Measurements from ENCODE around the gene DHFR2. TPM values are rescaled to one million over a fixed set of nuclear protein-coding genes. Genes with fewer than 3 reads are reported as not detected.

DHFR2 gene
- polyA plus RNA-seq, 1 of the 3 experiments (the other 2 are of a cell fraction), result 1.3 TPM

DNA sequence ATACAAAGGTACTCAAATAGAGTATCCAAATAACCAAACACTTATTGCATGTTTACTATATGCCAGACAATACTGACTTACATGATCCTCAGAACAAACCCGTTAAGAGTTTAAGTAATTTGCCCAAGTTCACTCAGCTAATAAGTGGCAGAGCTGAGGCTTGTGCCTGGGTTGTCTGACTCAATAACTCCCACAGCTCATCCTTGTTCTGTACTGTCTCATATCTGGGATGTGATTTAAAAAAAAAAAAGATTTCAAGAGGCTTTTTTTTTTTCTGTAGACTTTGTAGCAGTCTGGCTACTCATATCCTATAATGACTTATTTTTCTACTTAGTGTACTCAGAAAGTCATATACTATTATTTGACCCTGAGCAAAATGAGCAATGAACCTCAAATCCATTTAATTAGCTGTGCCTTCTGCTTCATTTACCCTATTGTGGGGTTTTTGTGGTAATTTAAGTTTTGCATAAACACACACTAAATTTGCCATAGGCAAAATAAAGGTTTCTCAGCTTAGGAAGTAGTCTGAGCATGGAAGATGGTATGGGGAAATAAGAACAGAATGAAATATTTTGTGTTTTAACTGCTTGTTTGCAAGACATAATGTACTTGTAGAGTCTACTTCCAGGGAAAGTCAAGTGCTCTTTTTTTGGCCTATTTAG is 3.2 kb upstream of the DHFR2 start:
- 89% methylated on average over 1 of the region's 1 CpG for WGBS (ENCODE audit: low lambda C conversion rate)
- Histone ChIP-seq H3K9ac (no peak overlapping the region), H3F3A (replicated peaks; ENCODE audit: insufficient read depth) (peaks cover 17% of the 10 kb centered on the region), H3K4me2 (no peak overlapping the region), H3K4me1 (ENCODE audit: control insufficient read depth in 1 of 2, insufficient read depth in 2 of 2, low read depth in 1 of 2, low read length in 1 of 2) (peaks cover 0 to 2% of the 10 kb centered on the region in 2 experiments; a peak in 2 of 4 replicates), H4K20me1 (ENCODE audit: insufficient read depth) (no peaks in the 10 kb centered on the region), H3K27ac (ENCODE audit: low read depth in 2 of 2, low read length in 1 of 2) (no peak overlapping the region; a peak in 1 of 4 replicates), H3K27me3 (ENCODE audit: insufficient read depth) (no peaks in the 10 kb centered on the region), H3K79me2 (ENCODE audit: insufficient read depth) (peaks cover 31% of the 10 kb centered on the region; the same call in 1 of the 2 replicates), H3K9me3 (no peaks in the 10 kb centered on the region), H3K4me3 (ENCODE audit: low read depth in 2 of 2, low read length in 1 of 2) (no peak overlapping the region), H3K36me3 (replicated peaks in 1 of 2; ENCODE audit: control insufficient read depth in 1 of 2, insufficient read depth in 2 of 2, low read length in 1 of 2) (peaks cover 14% of the 10 kb centered on the region in 2 experiments), H3K9me2 (no peaks in the 10 kb centered on the region), H2AFZ (ENCODE audit: low read depth) (no peak overlapping the region)
- ChIA-PET CTCF (interaction anchor here (0.7 to 1.3 kb wide), 4 partner anchors 24 to 184 kb away, joined by 3 to 6 read pairs (median 4); no protein-coding TSS in a partner anchor), POLR2A (interaction anchor here (1.3 kb wide), 1 partner anchor 92 kb away, joined by 3 read pairs; no protein-coding TSS in a partner anchor)
- TF ChIP-seq NFIC (IDR thresholded peaks at IDR 0.05; ENCODE audit: borderline replicate concordance) (no peak), SMC3 (IDR thresholded peaks at IDR 0.05; ENCODE audit: low read depth, low read length) (no peak), RCOR1 (IDR thresholded peaks at IDR 0.05; ENCODE audit: low read length) (no peak), SIN3A (IDR thresholded peaks at IDR 0.05; ENCODE audit: borderline replicate concordance, low read depth, low read length) (no peak), JUND (IDR thresholded peaks at IDR 0.05) (no peak), GATA2 (CRISPR knock-in tag; IDR thresholded peaks at IDR 0.05) (no peak), ELF1 (IDR thresholded peaks at IDR 0.05) (no peak), EZH2phosphoT487 (IDR thresholded peaks at IDR 0.05; ENCODE audit: borderline replicate concordance, low read depth) (no peak)
- DNase-seq, result no peak

DNA sequence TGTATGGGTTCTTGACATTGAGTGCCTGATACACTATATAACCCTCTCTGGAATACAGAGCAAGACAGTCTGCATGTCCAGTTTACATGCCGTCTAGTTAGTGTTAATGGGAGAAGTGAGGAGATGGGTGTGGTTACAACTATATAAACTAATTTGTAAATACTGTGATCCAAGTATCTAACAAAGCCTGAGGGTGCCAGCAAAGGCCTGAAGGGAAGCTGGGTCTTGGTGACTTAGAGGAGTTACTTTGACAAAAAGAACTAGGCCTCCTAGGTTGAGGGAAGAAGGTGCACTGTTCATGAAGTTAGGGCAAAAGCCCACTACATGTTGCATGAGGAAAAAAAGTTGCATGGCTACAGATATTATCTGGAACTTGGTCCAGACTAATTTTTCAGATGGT is 2.4 kb upstream of the DHFR2 start:
- peaks cover 26% of the 10 kb centered on the region; the same call in 1 of the 2 replicates for H3K79me2 ChIP-seq (ENCODE audit: insufficient read depth)
- peaks cover 0 to 2% of the 10 kb centered on the region in 2 experiments; a peak in 2 of 4 replicates for H3K4me1 ChIP-seq (ENCODE audit: control insufficient read depth in 1 of 2, insufficient read depth in 2 of 2, low read depth in 1 of 2, low read length in 1 of 2)
- POLR2A ChIA-PET, result no interaction called here
- TF ChIP-seq GATA2 (CRISPR knock-in tag; IDR thresholded peaks at IDR 0.05) (no peak), JUND (IDR thresholded peaks at IDR 0.05) (no peak), NFIC (IDR thresholded peaks at IDR 0.05; ENCODE audit: borderline replicate concordance) (no peak), POLR2AphosphoS5 (IDR thresholded peaks at IDR 0.05; ENCODE audit: low read depth, low read length) (no peak), TAF1 (IDR thresholded peaks at IDR 0.05; ENCODE audit: borderline replicate concordance, low read depth, low read length) (no peak), RXRA (IDR thresholded peaks at IDR 0.05; ENCODE audit: borderline replicate concordance, low read depth) (no peak), FOXM1 (IDR thresholded peaks at IDR 0.05; ENCODE audit: low read depth) (no peak), REST (IDR thresholded peaks at IDR 0.05; ENCODE audit: low read depth, low read length) (no peak), MXI1 (IDR thresholded peaks at IDR 0.05; ENCODE audit: low read depth, low read length) (no peak)
- TF ChIP-seq, protein P1, sequence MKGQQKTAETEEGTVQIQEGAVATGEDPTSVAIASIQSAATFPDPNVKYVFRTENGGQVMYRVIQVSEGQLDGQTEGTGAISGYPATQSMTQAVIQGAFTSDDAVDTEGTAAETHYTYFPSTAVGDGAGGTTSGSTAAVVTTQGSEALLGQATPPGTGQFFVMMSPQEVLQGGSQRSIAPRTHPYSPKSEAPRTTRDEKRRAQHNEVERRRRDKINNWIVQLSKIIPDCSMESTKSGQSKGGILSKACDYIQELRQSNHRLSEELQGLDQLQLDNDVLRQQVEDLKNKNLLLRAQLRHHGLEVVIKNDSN (IDR thresholded peaks at IDR 0.05; ENCODE audit: borderline replicate concordance, low read depth), result no peak
- peaks cover 17% of the 10 kb centered on the region for H3F3A ChIP-seq (replicated peaks; ENCODE audit: insufficient read depth)
- H3K27me3 ChIP-seq (ENCODE audit: insufficient read depth), result no peaks in the 10 kb centered on the region
- H2AFZ ChIP-seq (ENCODE audit: low read depth), result no peak overlapping the region
- no peaks in the 10 kb centered on the region for H3K9me3 ChIP-seq
- no peak overlapping the region for H3K9ac ChIP-seq
- DNase-seq, result no peak
- no peak overlapping the region for H3K27ac ChIP-seq (ENCODE audit: low read depth in 2 of 2, low read length in 1 of 2)
- H3K9me2 ChIP-seq, result no peaks in the 10 kb centered on the region
- CTCF ChIA-PET, result interaction anchor here (0.7 to 1.3 kb wide), 3 partner anchors 25 to 185 kb away, joined by 3 to 6 read pairs (median 4); no protein-coding TSS in a partner anchor
- no peaks in the 10 kb centered on the region for H4K20me1 ChIP-seq (ENCODE audit: insufficient read depth)
- WGBS (ENCODE audit: low lambda C conversion rate), result 81% methylated on average over 1 of the region's 1 CpG
- no peak overlapping the region for H3K4me3 ChIP-seq (ENCODE audit: low read depth in 2 of 2, low read length in 1 of 2)
- H3K36me3 ChIP-seq (replicated peaks in 1 of 2; ENCODE audit: control insufficient read depth in 1 of 2, insufficient read depth in 2 of 2, low read length in 1 of 2), result peaks cover 18 to 19% of the 10 kb centered on the region in 2 experiments
- H3K4me2 ChIP-seq, result 0 out of 2 replicates have a peak overlapping the region, but pooled peaks have one; percentile 22

All from SK-N-SH (cell line).